ENCODE measurements around the gene EBI3.

GRCh38 chr19:4182084-4182810 lies 47.1 kb upstream of the EBI3 start, which contains the start of the genes ANKRD24 and SIRT6:
- TF ChIP-seq ZFP3 (CRISPR knock-in tag; IDR thresholded peaks at IDR 0.05) (0 out of 2 replicates have a peak, but pooled peaks have one; percentile 35), BACH2 (CRISPR knock-in tag; IDR thresholded peaks at IDR 0.05; ENCODE audit: borderline replicate concordance) (no peak), RARB (CRISPR knock-in tag; IDR thresholded peaks at IDR 0.05) (no peak), CSDC2 (CRISPR knock-in tag; IDR thresholded peaks at IDR 0.05) (no peak), GLIS3 (CRISPR knock-in tag; IDR thresholded peaks at IDR 0.05) (no peak), ZFP30 (CRISPR knock-in tag; IDR thresholded peaks at IDR 0.05) (no peak), CREB5 (CRISPR knock-in tag; IDR thresholded peaks at IDR 0.05; ENCODE audit: low read depth) (no peak), ZNF70 (CRISPR knock-in tag; IDR thresholded peaks at IDR 0.05) (no peak), ZNF8 (CRISPR knock-in tag; IDR thresholded peaks at IDR 0.05) (no peak), ZC3H10 (CRISPR knock-in tag; IDR thresholded peaks at IDR 0.05) (no peak)
- TF ChIP-seq, protein P1, sequence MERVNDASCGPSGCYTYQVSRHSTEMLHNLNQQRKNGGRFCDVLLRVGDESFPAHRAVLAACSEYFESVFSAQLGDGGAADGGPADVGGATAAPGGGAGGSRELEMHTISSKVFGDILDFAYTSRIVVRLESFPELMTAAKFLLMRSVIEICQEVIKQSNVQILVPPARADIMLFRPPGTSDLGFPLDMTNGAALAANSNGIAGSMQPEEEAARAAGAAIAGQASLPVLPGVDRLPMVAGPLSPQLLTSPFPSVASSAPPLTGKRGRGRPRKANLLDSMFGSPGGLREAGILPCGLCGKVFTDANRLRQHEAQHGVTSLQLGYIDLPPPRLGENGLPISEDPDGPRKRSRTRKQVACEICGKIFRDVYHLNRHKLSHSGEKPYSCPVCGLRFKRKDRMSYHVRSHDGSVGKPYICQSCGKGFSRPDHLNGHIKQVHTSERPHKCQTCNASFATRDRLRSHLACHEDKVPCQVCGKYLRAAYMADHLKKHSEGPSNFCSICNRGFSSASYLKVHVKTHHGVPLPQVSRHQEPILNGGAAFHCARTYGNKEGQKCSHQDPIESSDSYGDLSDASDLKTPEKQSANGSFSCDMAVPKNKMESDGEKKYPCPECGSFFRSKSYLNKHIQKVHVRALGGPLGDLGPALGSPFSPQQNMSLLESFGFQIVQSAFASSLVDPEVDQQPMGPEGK (CRISPR knock-in tag; IDR thresholded peaks at IDR 0.05; ENCODE audit: borderline replicate concordance), result 0 out of 2 replicates have a peak, but pooled peaks have one; percentile 24
- TF ChIP-seq, protein P2, sequence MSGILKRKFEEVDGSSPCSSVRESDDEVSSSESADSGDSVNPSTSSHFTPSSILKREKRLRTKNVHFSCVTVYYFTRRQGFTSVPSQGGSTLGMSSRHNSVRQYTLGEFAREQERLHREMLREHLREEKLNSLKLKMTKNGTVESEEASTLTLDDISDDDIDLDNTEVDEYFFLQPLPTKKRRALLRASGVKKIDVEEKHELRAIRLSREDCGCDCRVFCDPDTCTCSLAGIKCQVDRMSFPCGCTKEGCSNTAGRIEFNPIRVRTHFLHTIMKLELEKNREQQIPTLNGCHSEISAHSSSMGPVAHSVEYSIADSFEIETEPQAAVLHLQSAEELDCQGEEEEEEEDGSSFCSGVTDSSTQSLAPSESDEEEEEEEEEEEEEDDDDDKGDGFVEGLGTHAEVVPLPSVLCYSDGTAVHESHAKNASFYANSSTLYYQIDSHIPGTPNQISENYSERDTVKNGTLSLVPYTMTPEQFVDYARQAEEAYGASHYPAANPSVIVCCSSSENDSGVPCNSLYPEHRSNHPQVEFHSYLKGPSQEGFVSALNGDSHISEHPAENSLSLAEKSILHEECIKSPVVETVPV (CRISPR knock-in tag; IDR thresholded peaks at IDR 0.05), result no peak
